Measurements from ENCODE around the gene CD80.

Gene CD80

DNA sequence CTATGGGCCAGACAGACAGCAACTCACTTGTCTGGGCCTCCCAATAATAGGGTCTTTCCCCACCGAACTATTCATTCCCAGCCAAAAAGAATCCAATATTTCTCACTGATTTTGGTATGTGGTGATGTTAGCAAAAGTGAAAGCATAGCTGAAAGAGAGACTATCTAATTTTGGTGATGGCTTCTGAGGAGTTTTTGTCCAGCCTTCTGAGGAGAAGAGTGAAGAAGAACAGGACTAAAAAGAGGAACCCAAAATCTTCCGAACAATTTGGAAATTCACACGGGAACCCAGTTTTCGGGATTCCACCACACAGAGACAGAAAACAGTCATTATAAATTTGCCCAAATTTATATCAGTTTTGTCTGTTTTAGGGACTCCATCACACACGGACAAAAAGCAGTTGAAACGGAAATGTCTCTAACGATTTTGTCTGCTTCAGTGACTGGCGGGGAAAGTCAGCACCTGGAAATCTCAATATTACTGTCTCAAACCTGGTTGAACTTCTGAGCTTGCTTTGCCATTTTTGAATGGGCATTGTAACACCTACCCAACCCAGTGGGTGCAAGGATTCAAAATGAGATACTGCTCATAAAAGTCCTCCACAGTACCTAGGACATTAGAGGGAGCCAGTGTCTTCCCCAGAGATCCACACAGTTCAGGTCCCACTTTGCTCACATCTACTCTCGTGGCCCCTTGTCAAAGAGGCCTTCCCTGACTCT, 9.1 kb downstream of the CD80 start:
- TF ChIP-seq Cebpa-rat (IDR thresholded peaks at IDR 0.05), result no peak
- Histone ChIP-seq H3K4me2 (no peak overlapping the region), H3K36me3 (no peaks in the 10 kb centered on the region)

DNA sequence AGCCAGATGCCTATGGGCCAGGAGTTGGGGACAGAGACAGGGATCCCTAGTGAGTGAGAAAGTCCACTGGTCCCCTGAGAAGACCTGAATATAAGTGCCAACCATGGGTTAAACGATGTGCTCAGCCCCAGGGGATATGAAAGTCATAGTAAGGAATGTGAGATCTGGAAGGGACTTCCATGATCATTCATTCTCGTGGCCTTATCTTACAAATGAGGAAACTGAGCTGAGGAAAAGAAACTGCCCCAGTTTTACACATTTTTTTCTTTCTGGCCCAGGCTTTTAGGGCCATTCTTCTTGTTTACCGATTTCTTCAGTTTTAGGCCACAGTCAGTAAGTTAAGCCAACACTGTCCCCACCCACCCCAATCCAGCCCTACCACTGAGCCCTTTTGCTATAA, 11.1 kb downstream of the CD80 start:
- H3K4me1 ChIP-seq, result no peaks in the 10 kb centered on the region
- no peaks in the 10 kb centered on the region for H4K20me1 ChIP-seq
- no peaks in the 10 kb centered on the region for H3K9me3 ChIP-seq
- no peak overlapping the region for H3K9ac ChIP-seq
- TF ChIP-seq Cebpa-rat (IDR thresholded peaks at IDR 0.05), result no peak
- no peaks in the 10 kb centered on the region for H3K36me3 ChIP-seq
- H3K4me3 ChIP-seq, result no peak overlapping the region
- H3K27ac ChIP-seq, result no peak overlapping the region
- H3K4me2 ChIP-seq, result no peak overlapping the region
- no peaks in the 10 kb centered on the region for H3K27me3 ChIP-seq

More for the DNA sequence above, 9.1 kb downstream of the CD80 start:
- Histone ChIP-seq H3K27ac (no peak overlapping the region), H4K20me1 (no peaks in the 10 kb centered on the region), H3K9ac (no peak overlapping the region), H3K4me3 (no peak overlapping the region), H3K27me3 (no peaks in the 10 kb centered on the region), H3K9me3 (no peaks in the 10 kb centered on the region), H3K4me1 (no peaks in the 10 kb centered on the region)

DNA sequence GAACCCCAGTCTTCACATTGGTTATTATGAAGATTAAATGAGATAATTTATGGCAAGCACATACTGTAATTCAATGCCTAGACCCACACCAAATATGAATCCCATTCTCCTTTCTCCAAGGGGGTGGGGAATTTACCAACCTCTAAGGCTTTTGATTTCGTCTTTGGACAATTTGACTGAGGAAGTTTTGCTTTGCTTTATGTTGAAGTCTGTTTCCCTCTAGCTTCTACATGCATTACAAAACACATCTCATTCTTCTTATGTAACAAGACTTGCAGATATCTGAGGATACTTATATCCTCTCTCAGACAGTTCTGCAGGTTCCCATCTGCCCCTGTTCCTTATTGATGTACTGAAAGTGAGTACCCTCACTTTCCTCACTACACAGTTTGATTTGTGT, 12.2 kb downstream of the CD80 start:
- TF ChIP-seq Cebpa-rat (IDR thresholded peaks at IDR 0.05), result no peak
- Histone ChIP-seq H3K4me1 (no peaks in the 10 kb centered on the region), H3K27ac (no peak overlapping the region), H3K4me2 (no peak overlapping the region), H3K27me3 (no peaks in the 10 kb centered on the region), H3K9ac (no peak overlapping the region), H3K9me3 (no peaks in the 10 kb centered on the region), H3K4me3 (no peak overlapping the region), H3K36me3 (no peaks in the 10 kb centered on the region), H4K20me1 (no peaks in the 10 kb centered on the region)

DNA sequence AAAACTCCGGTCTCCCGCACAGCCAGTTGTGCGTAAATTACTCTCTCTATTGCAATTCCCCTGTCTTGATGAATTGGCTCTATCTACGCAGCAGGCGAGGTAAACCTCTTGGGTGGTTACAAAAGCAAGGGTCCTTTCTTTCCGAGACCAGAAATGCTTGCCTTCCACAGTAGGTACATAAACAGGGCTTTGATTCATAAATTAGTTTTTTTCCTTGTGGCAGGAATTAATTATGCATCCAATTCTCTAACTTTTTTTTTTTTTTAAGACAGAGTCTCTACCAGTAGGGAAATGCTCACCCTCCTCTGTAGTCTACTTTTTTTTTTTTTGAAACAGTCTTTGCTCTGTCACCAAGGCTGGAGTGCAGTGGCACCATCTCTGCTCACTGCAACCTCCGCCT, 16.3 kb downstream of the CD80 start:
- Histone ChIP-seq H3K27me3 (no peaks in the 10 kb centered on the region), H3K9ac (no peak overlapping the region), H3K4me3 (no peak overlapping the region), H3K27ac (no peak overlapping the region), H3K9me3 (no peaks in the 10 kb centered on the region), H4K20me1 (no peaks in the 10 kb centered on the region), H3K4me2 (no peak overlapping the region), H3K4me1 (peaks cover 12% of the 10 kb centered on the region), H3K36me3 (no peaks in the 10 kb centered on the region)
- TF ChIP-seq Cebpa-rat (IDR thresholded peaks at IDR 0.05), result no peak

DNA sequence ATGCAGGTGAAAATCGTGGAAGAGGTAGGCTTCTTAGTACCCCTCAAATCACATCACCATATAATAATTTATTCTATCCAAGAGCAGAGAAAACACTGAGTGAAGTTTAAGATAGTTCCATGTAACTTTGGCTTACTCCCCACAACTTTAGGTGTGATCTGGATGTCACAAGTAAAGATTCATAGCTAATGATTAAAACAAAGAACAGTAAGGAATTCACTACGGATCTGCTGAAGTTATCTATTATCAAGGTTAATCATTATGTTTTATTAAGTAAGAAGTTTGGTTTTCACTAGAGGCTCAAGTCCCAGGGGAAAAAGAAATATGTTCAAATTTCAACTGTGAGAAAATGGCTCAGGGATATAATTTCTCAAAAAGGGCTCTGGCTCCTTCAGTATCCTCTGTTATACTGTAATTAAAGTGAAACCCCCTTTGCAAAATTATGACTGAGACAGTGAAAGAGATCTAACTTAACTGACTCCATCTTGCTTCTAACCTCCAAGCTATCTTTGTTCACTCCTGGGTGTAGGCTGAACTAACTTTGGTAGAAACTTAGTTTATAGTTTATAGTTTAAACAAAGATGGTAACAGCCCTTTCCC, 17.1 kb downstream of the CD80 start:
- H3K9me3 ChIP-seq, result no peaks in the 10 kb centered on the region
- no peaks in the 10 kb centered on the region for H3K27me3 ChIP-seq
- peaks cover 12% of the 10 kb centered on the region for H3K4me1 ChIP-seq
- no peak overlapping the region for H3K9ac ChIP-seq
- H3K4me3 ChIP-seq, result no peak overlapping the region
- H4K20me1 ChIP-seq, result no peaks in the 10 kb centered on the region
- no peak overlapping the region for H3K27ac ChIP-seq
- H3K36me3 ChIP-seq, result no peaks in the 10 kb centered on the region
- H3K4me2 ChIP-seq, result no peak overlapping the region
- TF ChIP-seq Cebpa-rat (IDR thresholded peaks at IDR 0.05), result no peak

DNA sequence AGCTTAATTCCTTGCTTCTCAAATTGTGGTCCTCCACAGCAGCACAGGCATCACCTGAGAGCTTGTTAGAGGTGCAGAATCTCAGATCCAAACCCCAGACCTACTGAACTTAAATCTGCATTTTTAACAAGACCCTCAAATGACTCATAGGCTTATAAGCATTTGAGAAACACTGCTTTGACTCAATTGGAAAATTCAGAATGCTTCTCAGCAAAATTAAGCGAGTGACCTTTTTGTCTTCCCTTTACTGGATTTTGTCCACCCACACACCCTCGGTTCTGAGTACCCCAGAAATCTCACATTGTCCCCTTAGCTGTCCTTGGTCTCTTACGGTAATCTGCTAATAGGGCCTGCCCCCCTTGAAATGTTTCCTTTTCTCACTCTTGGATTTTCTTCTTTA, 17.9 kb downstream of the CD80 start:
- no peak overlapping the region for H3K4me2 ChIP-seq
- no peak for TF ChIP-seq Cebpa-rat (IDR thresholded peaks at IDR 0.05)
- H3K27ac ChIP-seq, result no peak overlapping the region
- no peaks in the 10 kb centered on the region for H3K27me3 ChIP-seq
- H3K4me1 ChIP-seq, result peaks cover 12% of the 10 kb centered on the region
- H4K20me1 ChIP-seq, result no peaks in the 10 kb centered on the region
- H3K36me3 ChIP-seq, result no peaks in the 10 kb centered on the region
- no peak overlapping the region for H3K9ac ChIP-seq
- H3K4me3 ChIP-seq, result no peak overlapping the region
- H3K9me3 ChIP-seq, result no peaks in the 10 kb centered on the region

DNA sequence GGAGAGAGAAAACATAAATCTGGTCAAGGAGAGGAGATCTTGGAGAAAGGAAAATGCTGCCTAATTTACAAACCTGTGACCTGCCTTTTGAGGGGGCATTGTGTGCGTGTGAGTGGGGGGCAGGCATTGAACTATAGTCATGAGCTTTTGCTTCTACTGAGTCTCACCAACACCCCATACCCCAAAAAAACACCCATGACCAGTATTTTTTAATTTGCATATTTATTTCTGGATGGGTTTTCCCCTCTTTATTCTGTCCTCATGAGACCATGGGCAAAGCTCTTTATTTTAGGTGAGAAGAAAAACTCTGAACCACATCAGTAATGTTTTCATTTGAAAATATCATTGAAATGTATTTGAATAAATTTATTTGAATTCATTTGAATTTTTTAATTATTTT, 20.6 kb downstream of the CD80 start:
- H3K4me1 ChIP-seq, result peaks cover 12% of the 10 kb centered on the region
- H3K9ac ChIP-seq, result no peak overlapping the region
- no peak overlapping the region for H3K27ac ChIP-seq
- H3K4me3 ChIP-seq, result no peak overlapping the region
- H3K4me2 ChIP-seq, result peak overlapping the region; percentile 48
- H3K36me3 ChIP-seq, result no peaks in the 10 kb centered on the region
- H3K9me3 ChIP-seq, result no peaks in the 10 kb centered on the region
- no peaks in the 10 kb centered on the region for H4K20me1 ChIP-seq
- TF ChIP-seq Cebpa-rat (IDR thresholded peaks at IDR 0.05), result no peak
- no peaks in the 10 kb centered on the region for H3K27me3 ChIP-seq

DNA sequence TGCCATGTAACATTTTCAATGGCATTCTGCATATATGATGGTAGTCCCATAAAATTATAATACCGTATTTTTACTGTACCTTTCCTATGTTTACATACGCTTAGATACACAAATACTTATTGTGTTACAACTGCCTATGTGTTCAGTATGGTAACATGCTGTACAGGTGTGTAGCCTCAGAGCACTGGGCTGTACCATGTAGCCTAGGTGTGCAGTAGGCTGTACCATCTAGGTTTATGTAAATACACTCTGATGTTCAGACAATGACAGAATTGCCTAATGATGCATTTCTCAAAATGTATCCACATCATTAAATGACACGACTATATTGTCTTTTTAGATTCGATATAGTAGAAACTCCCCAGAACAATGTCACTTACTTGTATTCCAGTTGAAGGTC, 22.7 kb downstream of the CD80 start:
- H3K27me3 ChIP-seq, result no peaks in the 10 kb centered on the region
- H3K4me3 ChIP-seq, result no peak overlapping the region
- H3K9me3 ChIP-seq, result no peaks in the 10 kb centered on the region
- H3K4me2 ChIP-seq, result no peak overlapping the region
- no peak for TF ChIP-seq Cebpa-rat (IDR thresholded peaks at IDR 0.05)
- H3K4me1 ChIP-seq, result peaks cover 12% of the 10 kb centered on the region
- no peaks in the 10 kb centered on the region for H3K36me3 ChIP-seq
- H3K9ac ChIP-seq, result no peak overlapping the region
- H4K20me1 ChIP-seq, result no peaks in the 10 kb centered on the region
- H3K27ac ChIP-seq, result no peak overlapping the region

DNA sequence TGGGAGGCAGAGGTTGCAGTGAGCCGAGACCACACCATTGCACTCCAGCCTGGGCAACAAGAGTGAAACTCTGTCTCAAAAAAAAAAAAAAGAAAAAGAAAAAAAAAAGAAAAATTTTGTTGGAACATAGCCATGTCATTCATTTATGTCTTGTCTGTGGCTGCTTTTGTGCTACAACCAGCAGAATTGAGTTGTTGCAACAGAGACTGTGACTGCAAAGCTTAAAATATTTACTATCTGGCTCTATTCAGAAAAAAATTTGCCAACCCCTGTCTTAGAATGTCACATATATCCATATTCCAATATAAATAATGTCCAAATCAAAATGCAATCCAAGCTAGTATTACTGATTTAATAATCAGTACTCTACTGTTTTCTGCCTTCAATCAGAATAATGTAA, 25.1 kb downstream of the CD80 start:
- Histone ChIP-seq H3K9ac (no peak overlapping the region), H3K4me3 (no peak overlapping the region), H3K27ac (no peak overlapping the region), H3K36me3 (no peaks in the 10 kb centered on the region), H4K20me1 (no peaks in the 10 kb centered on the region), H3K4me1 (peaks cover 10% of the 10 kb centered on the region), H3K4me2 (no peak overlapping the region), H3K27me3 (no peaks in the 10 kb centered on the region), H3K9me3 (no peaks in the 10 kb centered on the region)
- TF ChIP-seq Cebpa-rat (IDR thresholded peaks at IDR 0.05), result no peak

DNA sequence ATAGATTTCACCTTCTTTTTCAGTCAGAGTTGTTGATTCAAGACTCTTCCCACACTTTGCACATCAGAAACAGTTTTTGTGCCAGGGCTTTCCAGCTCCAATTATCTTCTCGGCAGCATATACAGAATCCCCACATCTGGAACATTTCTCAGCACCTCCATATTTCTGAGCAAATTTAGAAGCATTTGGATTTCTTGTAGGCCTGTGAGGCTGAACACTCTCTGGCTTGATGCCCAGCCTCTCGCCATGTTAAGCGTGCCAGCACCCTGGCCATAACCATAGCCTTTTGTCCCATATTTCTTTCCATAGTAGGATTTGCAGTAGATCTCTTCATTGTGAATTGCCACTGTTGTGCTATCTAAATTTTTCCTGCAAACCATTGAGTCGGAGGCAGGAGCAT, 28.3 kb downstream of the CD80 start:
- no peaks in the 10 kb centered on the region for H3K4me1 ChIP-seq
- no peaks in the 10 kb centered on the region for H3K36me3 ChIP-seq
- H3K4me2 ChIP-seq, result no peak overlapping the region
- TF ChIP-seq Cebpa-rat (IDR thresholded peaks at IDR 0.05), result no peak
- H4K20me1 ChIP-seq, result no peaks in the 10 kb centered on the region
- H3K9ac ChIP-seq, result no peak overlapping the region
- no peaks in the 10 kb centered on the region for H3K27me3 ChIP-seq
- no peak overlapping the region for H3K27ac ChIP-seq
- no peak overlapping the region for H3K4me3 ChIP-seq
- no peaks in the 10 kb centered on the region for H3K9me3 ChIP-seq

All from BLaER1 (cell line).